Hepatocyte (in vitro differentiated cells): ENCODE data around the gene AGAP9.

Experiments used
- CTCF ChIP-seq: fragments of 200-600 bp; sonication (generic); IDR thresholded peaks from 2 replicates; pipeline ENCODE4 v1.5.1; 2016; ENCODE audit warnings: antibody characterized with exemption, mild to moderate bottlenecking; ENCODE audit not compliant: poor library complexity
- EZH2 ChIP-seq: fragments of 200-600 bp; sonication (generic); IDR thresholded peaks from 2 replicates; pipeline ENCODE4 v1.6.1; 2016; ENCODE audit warnings: antibody characterized with exemption, mild to moderate bottlenecking, borderline replicate concordance
- EZH2phosphoT487 ChIP-seq: fragments of 200-600 bp; sonication (generic); IDR thresholded peaks from one replicate; pipeline ENCODE4 v1.6.1; 2018; ENCODE audit warnings: antibody characterized with exemption, mild to moderate bottlenecking, low read depth, moderate library complexity; ENCODE audit not compliant: unreplicated experiment, severe bottlenecking

GRCh38 chr10:47457826-47458225 is 65.6 kb downstream of the AGAP9 start:
- TF ChIP-seq EZH2phosphoT487 (no peak), CTCF (no peak), EZH2 (no peak)
